ENCODE data around the gene RPS21.
A peak's percentile ranks its signal among the peaks of the same experiment; 100 is the strongest.
"Not testable (repeated sequence)": the region's sequence is repeated elsewhere in the genome, so short reads cannot be mapped to it uniquely, and the experiment has no call there.

RPS21 gene

DNA sequence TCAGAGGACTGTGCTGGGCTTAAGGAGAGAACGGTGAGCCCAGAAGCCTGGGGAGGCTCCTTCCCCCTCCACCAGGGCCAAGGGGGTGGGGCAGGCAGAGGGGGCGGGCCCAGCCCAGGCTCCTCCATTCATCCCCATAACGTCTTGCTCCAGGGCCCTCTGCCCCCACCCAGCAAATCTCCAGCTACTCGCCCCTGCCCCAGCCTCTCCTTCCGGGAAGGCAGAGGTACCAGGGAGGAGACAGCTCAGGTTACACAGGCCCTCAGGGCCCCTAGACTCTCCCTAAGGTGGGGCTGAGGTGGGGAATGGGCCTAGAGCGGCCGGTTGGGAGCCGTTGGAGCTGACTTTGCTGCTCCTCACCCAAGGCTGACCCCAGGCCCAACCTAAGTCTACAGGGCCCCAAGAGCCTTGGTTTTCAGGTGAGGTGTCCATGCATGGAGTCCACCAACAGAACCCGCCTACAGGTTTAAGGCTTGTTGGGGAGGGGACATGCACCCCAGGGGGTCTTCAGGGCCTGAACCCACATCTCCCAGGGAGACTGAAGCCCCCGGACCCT is 21.0 kb upstream of the RPS21 start:
- peak; percentile 46 for DNase-seq (ENCODE audit: low spot score)

DNA sequence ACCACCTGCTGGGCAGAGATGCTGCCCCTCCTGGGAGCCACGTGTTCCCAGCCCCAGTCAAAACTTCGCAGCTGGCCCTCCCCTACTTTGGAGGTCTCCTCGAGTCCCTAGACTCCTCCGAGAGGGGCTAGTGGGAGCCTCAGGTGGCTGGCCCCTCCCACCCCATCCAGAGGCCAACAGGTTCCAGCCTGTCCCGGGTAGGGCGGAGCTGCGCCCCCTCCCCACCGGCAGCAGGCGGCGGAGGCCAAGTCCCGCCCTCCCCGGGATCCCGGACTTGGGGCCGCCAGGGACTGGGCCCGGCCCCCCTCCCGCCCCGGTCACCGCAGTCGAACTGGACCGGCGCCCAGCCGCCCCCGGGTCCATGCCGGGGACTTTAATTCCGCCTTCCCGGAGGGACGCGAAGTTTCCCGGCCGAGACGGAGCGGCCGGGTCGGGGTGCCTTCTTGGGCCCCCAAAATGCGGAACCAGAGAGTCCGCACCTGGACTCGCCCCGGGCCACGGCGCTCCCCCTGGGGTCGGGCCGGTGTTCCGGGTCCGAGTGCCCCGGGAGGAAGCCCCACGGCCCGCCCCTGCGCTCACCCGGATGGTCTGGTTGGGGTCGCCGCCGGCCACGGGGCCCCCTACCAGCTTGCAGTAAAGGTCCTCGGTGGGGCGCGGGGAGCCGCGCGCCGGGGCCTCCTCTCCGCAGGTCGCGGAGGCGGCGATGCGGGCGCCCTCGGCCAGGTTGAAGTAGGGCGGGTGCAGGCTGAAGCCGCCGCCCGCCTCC is 20.4 kb upstream of the RPS21 start:
- no peak for DNase-seq (ENCODE audit: low spot score)

DNA sequence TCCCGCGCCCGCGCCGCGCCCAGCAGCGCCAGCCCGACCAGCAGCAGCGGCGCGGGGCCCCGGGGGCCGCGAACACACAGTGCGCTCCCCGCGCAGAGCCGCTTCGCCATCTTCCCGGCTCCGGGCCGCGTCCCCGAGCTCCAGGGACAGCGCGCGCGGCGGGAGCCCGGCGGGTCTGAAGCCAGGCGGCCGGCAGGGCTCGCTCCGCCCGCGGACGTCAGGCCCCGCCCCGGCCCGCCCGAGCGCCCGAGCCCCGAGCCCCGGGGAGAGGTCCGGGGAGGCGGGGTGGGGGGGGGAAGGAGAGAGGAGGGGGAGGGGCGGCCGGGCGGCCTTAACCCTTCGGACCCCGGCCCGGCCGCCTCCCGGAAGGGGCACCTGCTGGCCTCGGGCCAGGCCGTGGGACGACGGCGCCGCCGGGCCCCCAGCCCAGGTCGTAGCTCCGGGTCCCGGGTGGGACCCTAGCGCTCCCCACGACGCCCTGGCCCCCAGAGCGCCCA is 19.7 kb upstream of the RPS21 start, which contains the start of gene LAMA5:
Gene LAMA5 (minus strand): TSS at position 177 of the 497 bp plus-strand sequence. CDS start 67 bp downstream, at position 110.
- peak; percentile 56 for DNase-seq (ENCODE audit: low spot score)

DNA sequence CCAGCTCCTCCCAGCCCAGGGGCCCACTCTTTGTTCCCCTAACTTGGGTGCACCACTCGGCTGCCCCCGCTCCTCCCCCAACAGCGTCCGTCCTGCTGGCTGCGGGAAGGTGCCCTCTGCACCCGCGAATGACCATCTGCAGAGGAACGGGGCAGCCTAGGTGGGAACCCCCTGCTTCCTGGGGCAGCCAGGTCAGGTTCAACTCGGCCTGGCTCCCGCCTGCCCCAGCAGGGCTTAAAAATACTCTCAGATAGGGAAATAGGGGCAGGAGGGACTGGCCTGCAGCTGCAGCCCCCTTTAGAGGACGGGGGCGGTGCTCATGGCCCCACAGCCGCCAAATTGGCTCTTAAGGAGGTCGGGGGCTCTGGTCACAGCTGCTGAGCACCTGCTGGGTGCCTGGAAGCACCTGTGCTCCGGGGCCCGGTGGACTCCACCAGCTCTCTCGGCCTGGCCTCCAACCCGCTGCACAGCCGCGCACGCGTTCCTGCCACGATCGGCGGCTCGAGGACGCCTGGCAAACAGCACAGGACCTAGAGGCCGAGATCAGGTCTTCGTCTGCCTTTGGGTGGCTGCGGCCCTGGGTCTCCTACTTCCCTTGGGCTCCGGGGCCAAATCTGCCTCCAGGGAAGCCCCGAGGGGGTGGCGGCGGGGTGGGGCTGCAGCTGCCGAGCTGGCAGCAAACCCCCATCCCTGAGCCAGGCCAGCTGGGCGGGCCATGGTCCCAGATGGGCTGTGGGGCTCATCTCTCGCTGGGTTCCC is 19.1 kb upstream of the RPS21 start:
- DNase-seq (ENCODE audit: low spot score): no peak

DNA sequence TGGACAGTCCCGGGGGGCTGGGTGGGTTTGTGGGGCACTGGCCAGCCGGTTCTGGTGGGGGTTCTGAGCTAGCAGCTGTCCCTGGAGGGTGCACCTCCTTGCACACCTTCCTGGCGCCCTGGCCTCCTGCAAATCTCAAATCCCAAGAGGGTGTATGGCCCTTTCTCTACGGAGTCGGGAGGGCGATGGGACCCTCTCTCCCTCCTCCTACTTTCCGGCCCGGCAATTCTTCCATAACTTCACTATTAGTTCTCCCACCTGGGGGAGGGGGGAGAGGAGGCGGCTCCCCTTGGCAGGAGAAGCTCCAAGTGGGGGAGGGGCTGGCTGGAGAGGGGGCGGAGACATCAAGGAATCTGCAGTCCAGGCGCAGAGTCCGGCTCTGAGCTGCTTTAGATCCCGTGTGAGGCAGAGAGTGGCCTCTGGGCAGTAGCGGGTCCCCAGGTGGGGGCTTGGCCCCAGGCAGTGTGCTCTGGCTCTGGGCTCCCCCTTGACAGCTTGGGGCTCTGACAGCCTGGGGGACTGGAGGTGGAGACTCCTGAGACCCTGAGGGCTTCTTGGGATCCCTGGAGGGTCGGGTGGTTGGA is 18.4 kb upstream of the RPS21 start:
- no peak for DNase-seq (ENCODE audit: low spot score)

DNA sequence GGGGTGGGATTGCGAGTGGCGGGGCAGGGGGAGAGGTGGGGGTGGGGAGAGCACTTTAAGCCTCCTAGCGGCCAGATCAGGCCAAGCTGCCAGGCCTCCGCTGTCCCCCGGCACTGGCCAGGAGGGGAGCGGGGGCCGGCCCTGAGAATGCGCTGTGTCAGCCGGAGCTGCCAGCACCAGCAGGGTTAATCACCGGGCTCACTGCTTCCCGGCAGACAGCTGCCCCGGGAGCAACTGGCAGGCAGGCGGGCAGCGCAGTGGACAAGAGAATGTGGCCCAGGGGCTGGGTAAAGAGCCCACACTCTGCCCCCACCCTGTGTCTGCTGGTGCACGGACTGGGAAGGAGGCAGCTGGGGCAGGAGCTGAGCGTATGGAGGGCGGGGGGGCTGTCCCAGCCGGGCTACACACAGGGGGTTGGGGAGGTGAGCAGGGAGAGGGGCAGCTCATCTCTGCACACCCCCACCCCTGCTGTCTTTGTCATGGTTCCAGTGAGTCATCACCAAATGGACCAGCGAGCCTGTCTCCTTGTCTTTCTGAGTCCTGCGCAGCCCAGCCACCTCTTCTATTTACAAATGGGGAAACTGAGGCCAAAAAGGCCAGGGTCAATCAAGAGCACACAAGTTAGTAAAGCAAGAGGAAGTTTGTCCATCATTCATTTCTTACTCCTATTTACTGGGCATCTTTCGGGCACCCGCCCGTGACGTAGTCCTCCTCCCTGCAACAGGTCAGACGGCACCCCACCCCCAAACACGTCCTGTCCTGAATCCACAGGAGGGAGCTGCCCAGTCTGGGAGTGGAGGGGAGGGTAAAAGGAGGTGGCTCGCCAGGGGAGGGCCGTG is 17.7 kb upstream of the RPS21 start:
- DNase-seq (ENCODE audit: low spot score): peak; percentile 91

DNA sequence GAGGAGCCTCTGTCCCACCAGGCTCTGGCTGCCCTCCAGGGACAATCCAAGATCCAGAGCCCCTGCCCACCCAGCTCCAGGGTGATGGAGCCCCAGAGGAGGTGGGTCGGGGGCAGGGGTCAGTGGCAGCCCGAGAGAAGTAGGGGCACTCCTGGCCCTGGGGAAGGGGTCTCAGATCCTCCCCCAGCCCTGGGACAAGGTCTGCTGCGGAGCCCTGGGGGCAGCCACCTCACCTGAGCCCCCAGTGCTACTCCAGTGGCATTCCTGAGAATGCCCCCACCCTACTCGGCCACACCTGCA is 17.1 kb upstream of the RPS21 start:
- no peak for DNase-seq (ENCODE audit: low spot score)

DNA sequence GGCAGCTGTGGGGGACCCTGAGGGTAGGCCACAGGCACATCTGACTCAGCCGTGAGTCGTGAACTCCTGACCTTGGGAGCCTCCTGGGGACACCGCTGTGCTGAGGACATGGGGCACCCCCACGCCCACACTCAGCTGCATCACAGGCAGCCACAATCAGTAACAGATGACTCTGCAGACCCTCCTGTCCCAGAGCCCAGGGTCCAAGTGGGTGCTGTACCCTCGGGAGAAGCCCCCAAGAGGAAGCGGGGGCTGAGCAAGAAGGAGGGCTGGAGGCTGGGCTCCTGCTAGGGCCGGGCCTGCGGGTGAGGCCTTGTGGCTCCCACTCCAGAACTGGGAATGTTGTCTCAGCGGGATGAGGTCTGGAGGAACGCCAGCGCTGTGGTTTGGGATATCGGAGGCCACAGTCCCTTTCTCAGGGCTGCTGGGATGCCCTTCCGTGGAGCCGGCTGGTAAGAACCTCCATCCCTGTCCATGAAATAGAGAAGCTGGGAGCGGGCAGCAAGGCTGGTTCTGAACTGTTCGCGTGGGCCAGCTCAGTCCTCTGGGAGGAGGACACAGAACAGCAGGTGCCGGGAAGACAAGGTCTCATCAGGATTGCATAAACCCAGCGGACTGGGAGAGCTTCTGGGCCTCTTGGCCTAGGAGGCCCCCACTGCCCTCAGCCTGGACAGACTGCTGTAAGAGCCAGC is 16.6 kb upstream of the RPS21 start:
- peak; percentile 43 for DNase-seq (ENCODE audit: low spot score)

DNA sequence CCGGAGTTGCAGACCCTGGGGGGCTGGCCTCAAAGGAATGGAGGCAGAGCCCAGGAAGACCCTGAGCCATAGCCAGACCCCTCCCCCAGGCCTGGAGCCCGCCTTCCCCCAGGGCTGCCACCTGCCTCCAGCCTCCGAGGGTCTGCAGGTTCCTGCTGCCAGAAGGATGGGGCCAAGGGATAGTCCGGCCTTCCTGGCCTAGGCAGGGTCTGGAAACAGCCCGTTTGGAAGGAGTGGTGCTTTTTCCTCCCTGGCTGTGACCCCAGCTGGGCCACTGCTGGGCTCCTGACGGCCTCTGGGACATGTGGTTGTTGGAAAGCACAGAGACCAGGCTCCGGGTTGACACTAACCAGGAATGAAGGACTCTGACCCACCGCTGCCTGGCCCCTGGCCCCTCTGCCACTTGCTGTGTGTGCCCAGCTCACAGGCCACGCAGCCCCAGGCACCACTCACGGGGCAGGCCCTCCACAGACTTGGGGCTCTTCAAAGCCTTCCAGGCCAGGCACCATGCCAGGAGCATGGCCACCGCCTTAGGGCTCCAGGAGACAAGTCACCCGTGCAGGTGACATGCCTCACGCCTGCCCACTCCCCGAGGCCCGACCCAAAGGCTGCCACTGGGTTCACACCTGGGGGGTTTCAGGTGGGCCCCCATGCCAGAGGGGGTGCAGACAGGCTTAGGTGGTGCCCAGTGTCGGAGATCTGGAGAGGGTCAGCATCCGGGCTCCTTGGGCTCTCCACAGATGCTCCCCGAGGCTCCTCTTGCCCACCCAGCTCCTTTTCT is 15.9 kb upstream of the RPS21 start:
- DNase-seq (ENCODE audit: low spot score): no peak

DNA sequence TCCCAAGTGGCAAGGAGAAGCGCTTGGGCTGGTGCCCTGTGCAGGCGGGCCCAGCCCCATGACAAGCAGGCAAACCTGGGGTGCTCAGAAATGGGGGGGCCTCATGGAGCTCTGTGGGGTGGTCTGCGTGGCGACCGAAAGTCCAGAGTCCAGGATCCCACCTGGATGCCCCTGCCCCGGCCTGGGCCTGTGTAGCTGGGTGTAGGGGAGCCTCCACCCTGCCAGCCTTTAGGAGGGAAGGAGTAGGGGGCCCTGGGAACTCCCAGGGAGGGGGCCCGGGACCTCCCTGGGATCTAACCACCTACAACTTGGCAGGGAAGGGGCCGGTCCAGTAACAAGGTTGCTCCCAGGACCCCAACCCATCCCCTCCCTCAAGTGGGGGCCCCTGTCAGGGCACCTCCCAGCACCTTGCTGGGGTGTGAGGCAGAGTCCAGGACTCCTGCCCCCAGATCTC is 15.3 kb upstream of the RPS21 start:
- no peak for DNase-seq (ENCODE audit: low spot score)

DNA sequence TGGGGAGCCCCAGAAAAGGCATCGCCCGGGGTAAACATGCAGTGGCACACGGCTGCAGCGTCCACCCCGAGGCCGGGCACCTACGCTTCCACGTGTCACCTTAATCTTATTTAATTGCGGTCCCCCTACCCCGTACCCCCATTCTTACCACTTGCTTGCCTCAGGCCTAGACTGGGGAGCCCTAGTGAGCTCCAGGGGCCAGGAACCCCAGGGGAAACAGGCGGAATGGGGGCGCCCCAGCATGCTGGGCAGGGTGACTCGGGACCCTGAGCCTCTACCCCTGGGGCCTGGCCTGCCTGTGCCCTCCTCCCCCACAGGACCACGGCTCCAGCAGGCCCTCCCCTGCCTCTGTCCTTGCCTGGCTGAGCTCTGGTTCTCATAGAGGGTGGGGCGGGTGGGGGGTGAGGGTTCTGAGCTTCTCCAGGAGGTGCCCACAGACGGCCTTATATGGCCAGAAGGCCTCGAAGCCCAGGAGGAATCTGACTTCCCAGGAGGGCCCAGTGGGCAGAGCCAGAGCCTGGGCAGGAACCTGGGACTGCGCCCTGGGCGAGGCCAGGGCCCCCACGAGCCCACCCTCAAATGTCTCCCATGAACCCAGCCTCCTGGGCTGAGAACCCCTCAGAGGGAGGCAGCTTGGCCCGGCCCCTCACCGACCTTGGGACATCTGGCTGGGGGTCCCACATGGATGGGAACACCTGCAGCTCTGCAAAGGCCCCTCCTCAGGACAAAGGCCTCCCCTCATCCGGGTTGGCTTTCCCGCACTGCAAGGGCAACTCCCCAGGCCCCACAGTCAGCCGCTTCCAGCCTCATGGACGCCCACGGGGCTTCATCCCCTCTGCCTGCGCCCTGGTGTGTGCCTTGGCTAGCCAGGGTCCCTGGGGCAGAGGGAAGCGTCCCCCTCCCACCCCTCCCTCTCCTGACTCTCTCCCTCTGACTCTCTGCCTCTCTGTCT is 14.6 kb upstream of the RPS21 start:
- no peak for DNase-seq (ENCODE audit: low spot score)

DNA sequence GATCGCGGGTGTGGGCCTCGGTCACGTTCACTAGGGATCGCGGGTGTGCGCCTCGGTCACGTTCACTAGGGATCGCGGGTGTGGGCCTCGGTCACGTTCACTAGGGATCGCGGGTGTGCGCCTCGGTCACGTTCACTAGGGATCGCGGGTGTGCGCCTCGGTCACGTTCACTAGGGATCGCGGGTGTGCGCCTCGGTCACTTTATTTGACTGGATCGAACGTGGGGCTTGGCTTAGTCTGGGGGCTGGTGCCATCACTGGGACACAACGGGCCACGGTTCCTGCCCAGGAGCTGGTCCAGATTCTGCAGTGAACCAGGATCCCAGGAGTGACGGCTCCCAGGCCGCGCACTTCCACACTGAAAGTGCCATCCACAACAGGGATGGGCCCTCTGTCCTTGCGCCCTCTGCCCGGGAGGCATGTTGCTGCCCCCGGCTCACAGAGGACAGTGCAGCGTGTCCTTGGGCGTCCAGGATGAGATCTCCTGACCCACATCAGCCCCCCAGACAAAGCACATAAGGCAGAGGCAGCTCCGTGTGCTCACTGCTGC is 13.2 kb upstream of the RPS21 start:
- not testable (repeated sequence) for DNase-seq (ENCODE audit: low spot score)

DNA sequence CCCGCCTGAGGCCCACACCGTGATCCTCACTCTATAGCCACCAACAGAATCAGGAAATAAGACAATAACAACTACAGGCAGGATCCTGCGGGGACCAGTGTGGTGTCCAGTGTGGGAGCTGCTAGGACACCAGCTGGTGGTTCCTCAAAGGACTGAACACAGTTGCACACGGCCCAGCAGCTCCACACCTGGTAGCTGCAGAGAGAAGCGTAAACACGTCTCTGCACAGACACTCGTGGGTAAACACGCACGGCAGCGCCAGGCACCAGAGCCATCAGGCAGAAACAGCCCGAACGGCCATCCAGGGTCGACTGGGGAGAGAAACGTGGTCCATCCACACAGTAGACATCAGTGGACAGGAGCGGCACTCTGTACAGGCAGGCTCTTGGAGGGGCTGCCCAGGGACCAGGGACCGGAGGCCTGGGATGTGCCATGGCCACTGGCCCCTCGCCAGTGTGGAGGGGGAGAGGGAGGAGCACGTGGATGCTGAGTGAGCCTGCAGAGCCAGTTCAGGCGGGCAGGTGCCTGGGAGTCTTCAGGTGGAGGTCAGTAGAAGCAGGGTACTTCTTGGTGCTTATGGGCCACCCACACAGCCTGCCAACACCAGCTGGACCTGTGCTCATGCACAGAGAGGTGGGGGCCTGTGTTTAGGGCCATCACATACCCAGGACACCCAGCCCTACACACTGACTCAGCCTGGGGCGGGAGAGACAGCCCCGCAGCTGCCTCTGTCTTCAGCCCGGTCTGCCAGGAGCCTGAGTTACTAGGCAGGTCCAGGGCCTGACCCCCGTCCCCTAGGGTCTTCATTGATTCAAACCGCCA is 12.4 kb upstream of the RPS21 start:
- no peak for DNase-seq (ENCODE audit: low spot score)

DNA sequence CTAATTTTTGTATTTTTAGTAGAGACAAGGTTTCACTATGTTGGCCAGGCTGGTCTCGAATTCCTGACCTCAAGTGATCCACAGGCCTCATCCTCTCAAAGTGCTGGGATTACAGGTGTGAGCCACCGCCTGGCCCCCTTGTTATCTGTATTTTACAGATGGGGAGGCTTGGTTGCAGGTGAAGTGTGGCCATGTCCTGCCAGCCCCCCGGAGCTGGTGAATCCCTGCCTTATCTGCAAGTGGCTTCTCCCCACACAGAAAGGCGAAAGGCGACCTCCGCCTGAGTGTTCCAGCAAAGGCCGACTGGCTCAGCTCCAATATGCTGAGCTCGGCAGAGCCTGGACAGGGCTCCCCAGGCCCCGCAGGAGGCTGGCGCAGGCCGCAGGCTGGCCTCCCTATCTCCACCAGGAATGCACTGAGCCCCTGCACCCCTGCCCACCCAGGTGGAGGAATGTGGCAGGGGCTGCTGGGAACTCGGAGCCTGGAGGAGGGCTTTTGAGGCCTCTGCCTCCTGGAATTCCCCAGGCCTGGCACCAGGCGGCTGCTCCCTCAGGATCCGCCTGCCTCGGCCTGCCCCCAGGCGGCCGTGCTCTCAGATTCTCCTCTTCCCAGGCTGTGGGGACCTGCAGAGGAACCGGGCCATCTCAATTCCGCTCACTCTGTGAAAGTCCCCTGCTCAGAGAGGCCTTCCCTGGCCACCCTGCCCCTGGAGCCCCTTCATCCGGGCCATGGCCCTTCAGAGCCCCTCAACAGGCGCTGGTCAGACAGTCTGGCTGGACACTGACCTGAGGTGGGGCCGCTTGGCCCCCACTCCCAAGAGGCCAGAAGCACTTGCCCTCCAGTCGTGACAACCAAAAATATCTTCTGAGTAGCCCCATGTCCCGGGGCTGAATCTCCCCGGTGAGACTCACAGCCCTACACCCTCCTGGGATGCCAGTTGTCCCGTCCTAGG is 10.5 kb upstream of the RPS21 start:
- DNase-seq (ENCODE audit: low spot score): no peak

DNA sequence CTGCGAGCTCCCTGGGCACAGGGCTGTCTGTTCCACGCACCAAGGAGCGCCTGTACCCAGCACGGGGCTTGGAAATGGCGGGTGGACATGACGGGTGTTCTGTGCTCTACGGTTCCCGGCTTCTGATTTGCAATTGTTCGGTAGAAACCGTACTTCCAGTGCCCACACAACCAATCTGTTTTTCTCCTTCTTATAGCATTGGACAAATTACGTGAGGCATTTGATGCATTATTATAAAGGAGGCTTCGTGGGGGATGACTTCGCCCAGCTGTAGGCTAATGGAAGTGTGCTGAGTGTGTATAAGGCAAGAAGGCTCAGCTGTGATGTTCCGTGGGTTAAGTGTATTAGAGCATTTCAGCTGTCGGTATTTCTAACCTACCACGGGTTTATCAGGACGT is 9.8 kb upstream of the RPS21 start:
- no peak for DNase-seq (ENCODE audit: low spot score)

DNA sequence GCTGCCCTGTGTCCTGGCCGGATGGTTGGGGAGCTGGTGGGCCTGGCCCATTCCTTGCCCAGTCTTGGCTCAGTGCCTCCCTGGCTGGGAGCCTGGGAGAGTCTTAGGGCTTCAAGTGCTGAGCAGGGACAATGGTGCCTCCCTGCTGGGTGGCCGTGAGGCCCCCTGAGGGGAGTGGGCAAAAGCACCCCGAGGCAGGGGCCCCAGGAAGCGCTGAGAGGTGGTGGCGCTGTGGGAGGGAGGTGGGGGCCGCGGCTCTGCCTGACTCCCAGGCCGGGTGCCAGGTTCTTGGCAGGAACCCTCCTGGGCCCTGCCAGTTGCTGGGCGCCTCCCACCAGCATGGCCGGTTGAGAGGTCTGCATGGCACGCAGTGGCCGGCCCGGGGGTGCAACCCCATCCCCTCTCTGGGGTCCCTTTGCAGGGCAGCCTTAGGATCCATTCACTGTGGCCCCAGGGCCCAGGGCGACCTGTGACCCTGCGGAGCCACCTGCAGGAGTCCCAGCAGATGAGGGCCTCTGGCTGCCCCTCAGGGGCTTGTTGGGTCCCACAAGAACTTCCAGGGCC is 9.2 kb upstream of the RPS21 start:
- no peak for DNase-seq (ENCODE audit: low spot score)
